Heart right ventricle (tissue), 16 donors: ENCODE measurements around the gene LAMA4. TPM values are rescaled to one million over a fixed set of nuclear protein-coding genes. Genes with fewer than 3 reads are reported as not detected.
A peak's percentile ranks its signal among the peaks of the same experiment; 100 is the strongest.

ENCODE experiments used
- ATAC-seq, 8 donors: fragments of 200-7000 bp; cut with Tn5 transposase; one replicate each; pipeline ENCODE4 v1.9.1; 2020; ENCODE audit warnings: mild to moderate bottlenecking in 8 of 8, moderate library complexity in 8 of 8, moderate number of reproducible peaks in 1 of 8
- DNase-seq, 2 donors: peaks; one replicate each; pipeline ENCODE4 v3.0.0-alpha.2; 2020
- H3K27ac ChIP-seq, 10 donors: fragments of 200-600 bp; sonication (generic) in 2 of 10; one replicate each; pipeline versions ENCODE4 v1.5.0 to v1.8.0; 2020 to 2022; ENCODE audit warnings: mild to moderate bottlenecking in 3 of 10
- H3K27me3 ChIP-seq, 7 donors: fragments of 200-600 bp; one replicate each; pipeline ENCODE4 v1.8.0; 2021 to 2022; ENCODE audit warnings: mild to moderate bottlenecking in 2 of 7
- H3K36me3 ChIP-seq, 9 donors: fragments of 200-600 bp; sonication (generic) in 1 of 9; one replicate each; pipeline versions ENCODE4 v1.5.0 to v1.8.0; 2020 to 2022; ENCODE audit warnings: mild to moderate bottlenecking in 2 of 9
- H3K4me1 ChIP-seq, 9 donors: fragments of 200-600 bp; sonication (generic) in 1 of 9; one replicate each; pipeline versions ENCODE4 v1.5.0 to v1.8.0; 2020 to 2022; ENCODE audit warnings: mild to moderate bottlenecking in 4 of 9
- H3K4me3 ChIP-seq, 10 donors: fragments of 200-600 bp; sonication (generic) in 2 of 10; one replicate each; pipeline versions ENCODE4 v1.5.0 to v1.8.0; 2020 to 2022; ENCODE audit warnings: mild to moderate bottlenecking in 7 of 10, moderate library complexity in 2 of 10
- H3K9me3 ChIP-seq, 11 donors: fragments of 200-600 bp in 10 of 11; sonication (generic) in 2 of 11; one replicate each; pipeline versions ENCODE4 v1.5.0 to v1.8.0; 2013 to 2022; ENCODE audit warnings: mild to moderate bottlenecking in 2 of 11, control low read depth in 1 of 11, moderate library complexity in 1 of 11
- WGBS, 2 donors: extraction: QIAGEN DNeasy Blood & Tissue Kit; methylation state at CpG; one replicate each; pipeline ENCODE4 v1.1.7; 2013; ENCODE audit warnings: inconsistent platforms in 1 of 2; 5-methylcytosine and 5-hydroxymethylcytosine counted together
- intact Hi-C, 10 donors: fragments of 100-400 bp; cut with DNase I; formaldehyde crosslinking; loops; one replicate each; pipeline versions ENCODE4 v1.11.1 to v1.14.2; 2022
- polyA plus RNA-seq, 2 donors: library from polyadenylated mRNA; stranded (reverse); fragments of 200-250 nt; gene quantifications; one replicate each; pipeline ENCODE4 v1.2.3, GENCODE V29; 2013
- total RNA-seq, 10 donors: library from RNA; stranded (reverse); fragmentation: NEBNext Ultra II Directional in 3 of 10; extraction: Animal tissue kit (Norgen Biotek cat#: 25700) in 3 of 10; gene quantifications; one replicate each; pipeline versions ENCODE4 v1.2.1 to v1.2.4, GENCODE V29; 2021 to 2023
- TF ChIP-seq, protein P1 (sequence below), 9 donors: fragments of 200-600 bp; sonication (generic) in 2 of 9; IDR thresholded peaks; one replicate each; pipeline versions ENCODE4 v1.5.0 to v1.8.0; 2021 to 2022; ENCODE audit warnings: antibody characterized with exemption in 9 of 9, mild to moderate bottlenecking in 5 of 9, moderate library complexity in 1 of 9
- donor health status: Arrhythmogenic right ventricular cardiomyopathy.
- donor health status: ischemic (EF 13 %, LVEDD 7.1; RV severe dilation, severe dysfunction).
- donor health status: healthy with polysubstance abuse.
- donor health status: DM: no; HTN: yes; CAD: no.
- donor health status: DM: no; HTN: no; CAD: no.
- donor health status: ischemic (EF 25% LVEDD 6.9; RV normal size, moderate dysfunction).
- donor health status: ischemic (EF 25% LVEDD 5.7; RV mildly dilated, moderate dysfunction).
- donor health status: healthy.
- donor health status: DM: yes; HTN: yes; CAD: no.
- donor health status: Ischemic cardiomyopathy.
- donor health status: ischemic (EF 35%, LVEDD 5.7; RV mildly dilated, moderate dysfunction).
- donor health status: nonischemic (EF 11% LVEDD 7.7; RV severe dilation, severe dysfunction).
- donor health status: DM: yes; HTN: yes; CAD: no.
- donor health status: PGD.
- donor health status: ischemic (EF 29% LVEDD 5.4; RV normal size, mild dysfunction).
- donor health status: nonischemic (EF 23%, LVEDD 6.1; RV moderate dilation, normal function).

LAMA4 gene
- total and polyA plus RNA-seq, 12 donors, result 23.7 to 103 (median 82.5) TPM

- Histone ChIP-seq H3K4me1 (peaks cover 9 to 91% (median 78%) of the 10 kb centered on the region in 9 donors), H3K36me3 (peaks cover 0 to 46% (median 6%) of the 10 kb centered on the region in 9 donors), H3K27me3 (no peaks in the 10 kb centered on the region), H3K4me3 (no peak overlapping the region), H3K9me3 (no peaks in the 10 kb centered on the region), H3K27ac (peak overlapping the region in 9 of 10 donors; percentile 24 to 86 (median 58))
- TF ChIP-seq, protein P1, sequence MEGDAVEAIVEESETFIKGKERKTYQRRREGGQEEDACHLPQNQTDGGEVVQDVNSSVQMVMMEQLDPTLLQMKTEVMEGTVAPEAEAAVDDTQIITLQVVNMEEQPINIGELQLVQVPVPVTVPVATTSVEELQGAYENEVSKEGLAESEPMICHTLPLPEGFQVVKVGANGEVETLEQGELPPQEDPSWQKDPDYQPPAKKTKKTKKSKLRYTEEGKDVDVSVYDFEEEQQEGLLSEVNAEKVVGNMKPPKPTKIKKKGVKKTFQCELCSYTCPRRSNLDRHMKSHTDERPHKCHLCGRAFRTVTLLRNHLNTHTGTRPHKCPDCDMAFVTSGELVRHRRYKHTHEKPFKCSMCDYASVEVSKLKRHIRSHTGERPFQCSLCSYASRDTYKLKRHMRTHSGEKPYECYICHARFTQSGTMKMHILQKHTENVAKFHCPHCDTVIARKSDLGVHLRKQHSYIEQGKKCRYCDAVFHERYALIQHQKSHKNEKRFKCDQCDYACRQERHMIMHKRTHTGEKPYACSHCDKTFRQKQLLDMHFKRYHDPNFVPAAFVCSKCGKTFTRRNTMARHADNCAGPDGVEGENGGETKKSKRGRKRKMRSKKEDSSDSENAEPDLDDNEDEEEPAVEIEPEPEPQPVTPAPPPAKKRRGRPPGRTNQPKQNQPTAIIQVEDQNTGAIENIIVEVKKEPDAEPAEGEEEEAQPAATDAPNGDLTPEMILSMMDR (IDR thresholded peaks at IDR 0.05), result no peak
- ATAC-seq, result peak in 6 of 8 donors; percentile 25 to 67 (median 51)
- intact Hi-C loops, result loop anchor here in 5 of 10 donors (5.0 kb wide), 1 partner anchor 35 kb away; the partner anchor contains the start of gene LAMA4 (in 5 of the 5)
- no peak for DNase-seq
- 53 to 64% methylated on average over 6 of the region's 6 CpGs for WGBS, 2 donors
These were observed 37.5 kb downstream of the LAMA4 start for GRCh38 chr6:112216662-112217551.

GRCh38 chr6:112215488-112216284 is 38.7 kb downstream of the LAMA4 start:
- intact Hi-C loops, result loop anchor here in 6 of 10 donors (2.0 to 5.0 kb wide), 2 partner anchors 21 to 37 kb away; partner anchors contain the start of gene LAMA4 (in 5 of the 6)
- peaks cover 7 to 79% (median 69%) of the 10 kb centered on the region in 9 donors for H3K4me1 ChIP-seq
- TF ChIP-seq, protein P1 (IDR thresholded peaks at IDR 0.05), result no peak
- DNase-seq, result no peak
- peak overlapping the region in 9 of 10 donors; percentile 4 to 86 (median 58) for H3K27ac ChIP-seq
- WGBS, 2 donors, result 76 to 78% methylated on average over 7 of the region's 7 CpGs
- H3K4me3 ChIP-seq, result no peak overlapping the region
- peaks cover 0 to 58% (median 12%) of the 10 kb centered on the region in 9 donors for H3K36me3 ChIP-seq
- H3K9me3 ChIP-seq, result no peaks in the 10 kb centered on the region
- H3K27me3 ChIP-seq, result no peaks in the 10 kb centered on the region
- ATAC-seq, result no peak

DNA sequence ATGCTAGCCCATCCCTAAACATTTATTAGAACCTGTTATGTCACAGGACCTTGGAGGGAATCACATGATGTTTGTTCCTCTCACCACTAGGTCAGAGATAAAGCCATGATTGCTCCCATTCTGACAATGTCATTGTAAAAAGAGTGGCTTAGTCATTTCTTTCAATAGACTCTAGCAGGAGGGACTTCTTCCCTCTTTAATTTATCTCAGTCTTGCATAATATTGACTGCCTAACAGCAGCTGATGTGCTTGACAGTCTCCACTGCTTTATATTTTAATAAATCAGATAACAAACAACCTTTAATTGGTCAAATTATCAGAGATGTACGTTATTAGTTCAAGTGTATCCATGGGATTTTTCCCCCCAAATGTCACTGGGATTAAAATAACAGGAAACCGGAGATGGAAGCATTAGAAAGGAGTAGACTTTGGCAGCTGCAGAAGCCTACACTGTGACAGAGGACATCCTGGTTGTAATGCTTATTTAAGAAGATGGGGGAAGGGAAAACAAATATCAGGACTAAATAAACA is 39.6 kb downstream of the LAMA4 start:
- Histone ChIP-seq H3K36me3 (peaks cover 0 to 67% (median 12%) of the 10 kb centered on the region in 9 donors), H3K27me3 (no peaks in the 10 kb centered on the region), H3K9me3 (no peaks in the 10 kb centered on the region), H3K4me3 (no peak overlapping the region), H3K4me1 (peaks cover 7 to 71% (median 65%) of the 10 kb centered on the region in 9 donors), H3K27ac (peak overlapping the region in 9 of 10 donors; percentile 30 to 86 (median 58))
- 10 to 12% methylated on average over 2 of the region's 2 CpGs for WGBS, 2 donors
- ATAC-seq (peak in 7 of 8 donors; percentile 13 to 63 (median 56)), DNase-seq (no peak)
- intact Hi-C loops, result loop anchor here in 6 of 10 donors (2.0 to 5.0 kb wide), 2 partner anchors 20 to 37 kb away; partner anchors contain the start of gene LAMA4 (in 5 of the 6)
- TF ChIP-seq, protein P1 (IDR thresholded peaks at IDR 0.05), result no peak
